HCT116 (cell line): Measurements from ENCODE around the gene PDP2. TPM values are rescaled to one million over a fixed set of nuclear protein-coding genes. Genes with fewer than 3 reads are reported as not detected.

Experiments used
- ATAC-seq: fragments of 200-7000 bp; cut with Tn5 transposase; 2 replicates; pipeline ENCODE4 v1.9.1; 2020; ENCODE audit warnings: mild to moderate bottlenecking, moderate library complexity
- BruUV-seq: library from RNA; stranded (reverse); fragments of 400-500 nt; replicated peaks from 2 replicates; lab custom pipeline; 2021; lab: Mats Ljungman, UMichigan
- CTCF ChIA-PET: fragments of 300-600 bp; sonication (Branson Sonifier 250); formaldehyde crosslinking; loops from one replicate; lab custom pipeline; 2021; ENCODE audit warnings: antibody characterized with exemption; lab: Charles Lee
- POLR2A ChIA-PET: fragments of 300-600, 350-600 bp; sonication (Branson Sonifier 250); formaldehyde crosslinking; loops from one replicate; lab custom pipeline; 2021; ENCODE audit warnings: antibody characterized with exemption; lab: Charles Lee
- RAD21 ChIA-PET, 2 experiments: fragments of 300-600 bp; sonication (Branson Sonifier 250); formaldehyde crosslinking; loops; one replicate each; lab custom pipeline; 2023; ENCODE audit warnings: low total read pairs in 2 of 2; ENCODE audit not compliant: uncharacterized antibody in 2 of 2, unreplicated experiment in 2 of 2, low non-redundant PET in 1 of 2; lab: Charles Lee
- DNase-seq: peaks from one replicate; pipeline ENCODE4 v3.0.0-alpha.2; 2010; ENCODE audit warnings: low read depth, low spot score
- H2AFZ ChIP-seq: fragments of 200-600 bp; shearing (Covaris generic), sonication (generic); 2 replicates; pipeline ENCODE4 v1.6.1; 2017; ENCODE audit warnings: low read depth, mixed run types, mixed read lengths, antibody characterized with exemption, low read length; ENCODE audit not compliant: poor library complexity, severe bottlenecking
- H3K27ac ChIP-seq: 2 replicates; pipeline ENCODE4 v1.5.1; 2012; ENCODE audit warnings: low read depth, low read length
- H3K27me3 ChIP-seq: fragments of 200-600 bp; sonication (generic); 2 replicates; pipeline ENCODE4 v1.6.1; 2016; ENCODE audit warnings: mixed run types, low read length, mixed read lengths; ENCODE audit not compliant: insufficient read depth
- H3K36me3 ChIP-seq, 2 experiments: fragments of 200-500 bp in 1 of 2; fragments of 200-600 bp in 1 of 2; sonication (Bioruptor generic) in 1 of 2; sonication (generic) in 1 of 2; 2 replicates each; pipeline versions ENCODE4 v1.5.1 to v1.6.1; 2014 to 2016; ENCODE audit warnings: low read length in 2 of 2, inconsistent platforms in 1 of 2, mixed read lengths in 1 of 2, mixed run types in 1 of 2; ENCODE audit not compliant: insufficient read depth in 2 of 2, control insufficient read depth in 1 of 2
- H3K4me1 ChIP-seq, 2 experiments: fragments of 200-600 bp in 1 of 2; sonication (generic) in 1 of 2; 2 replicates each; pipeline versions ENCODE4 v1.5.1 to v1.6.1; 2012 to 2017; ENCODE audit warnings: low read length in 2 of 2, inconsistent platforms in 1 of 2, mild to moderate bottlenecking in 1 of 2, mixed read lengths in 1 of 2, mixed run types in 1 of 2, moderate library complexity in 1 of 2; ENCODE audit not compliant: insufficient read depth in 2 of 2, control insufficient read depth in 1 of 2
- H3K4me2 ChIP-seq: fragments of 200-600 bp; sonication (generic); 2 replicates; pipeline ENCODE4 v1.6.1; 2017; ENCODE audit warnings: mixed run types, low read length, mixed read lengths
- H3K4me3 ChIP-seq, 2 experiments: fragments of 200-600 bp in 1 of 2; sonication (generic) in 1 of 2; replicated peaks in 1 of 2; 2 replicates each; pipeline ENCODE4 v1.5.1; 2011 to 2016; ENCODE audit warnings: low read length in 2 of 2, control low read depth in 1 of 2, low read depth in 1 of 2, mild to moderate bottlenecking in 1 of 2, mixed read lengths in 1 of 2, mixed run types in 1 of 2
- H3K79me2 ChIP-seq: fragments of 200-600 bp; sonication (generic); 2 replicates; pipeline ENCODE4 v1.6.1; 2017; ENCODE audit warnings: mild to moderate bottlenecking, mixed run types, low read length, moderate library complexity, mixed read lengths; ENCODE audit not compliant: insufficient read depth
- H3K9ac ChIP-seq: fragments of 200-600 bp; sonication (generic); 2 replicates; pipeline ENCODE4 v1.6.1; 2016; ENCODE audit warnings: low read length, mixed read lengths
- H3K9me2 ChIP-seq: fragments of 200-600 bp; sonication (generic), shearing (Covaris generic); 2 replicates; pipeline ENCODE4 v1.6.1; 2017; ENCODE audit warnings: mixed run types, mild to moderate bottlenecking, moderate library complexity; ENCODE audit not compliant: insufficient read depth
- H3K9me3 ChIP-seq, 2 experiments: fragments of 200-500 bp in 1 of 2; fragments of 200-600 bp in 1 of 2; sonication (Bioruptor generic) in 1 of 2; sonication (generic) in 1 of 2; 2 replicates each; pipeline ENCODE4 v1.6.1; 2014 to 2017; ENCODE audit warnings: low read length in 2 of 2, mixed read lengths in 2 of 2, inconsistent platforms in 1 of 2, low read depth in 1 of 2, mild to moderate bottlenecking in 1 of 2, mixed run types in 1 of 2, moderate library complexity in 1 of 2; ENCODE audit not compliant: control insufficient read depth in 1 of 2, insufficient read depth in 1 of 2
- H4K20me1 ChIP-seq: fragments of 200-600 bp; sonication (generic), shearing (Covaris generic); 2 replicates; pipeline ENCODE4 v1.6.1; 2017; ENCODE audit warnings: mixed run types, mild to moderate bottlenecking, moderate library complexity; ENCODE audit not compliant: insufficient read depth
- CEBPB ChIP-seq: IDR thresholded peaks from 2 replicates; pipeline ENCODE4 v1.6.1; 2012; ENCODE audit warnings: low read depth
- CTCF ChIP-seq, 3 experiments: fragments of 200-600 bp in 1 of 3; sonication (generic) in 1 of 3; IDR thresholded peaks in 2 of 3; conservative IDR thresholded peaks in 1 of 3; 2 replicates each; pipeline ENCODE4 v1.5.1; 2012 to 2017; ENCODE audit warnings: low read depth in 2 of 3, low read length in 2 of 3, antibody characterized with exemption in 1 of 3, borderline replicate concordance in 1 of 3, control low read depth in 1 of 3, mild to moderate bottlenecking in 1 of 3, mixed read lengths in 1 of 3, mixed run types in 1 of 3, moderate library complexity in 1 of 3; ENCODE audit not compliant: insufficient read depth in 1 of 3
- EGR1 ChIP-seq: IDR thresholded peaks from 2 replicates; pipeline ENCODE4 v1.6.1; 2012; ENCODE audit warnings: low read depth
- EZH2phosphoT487 ChIP-seq: fragments of 200-600 bp; IDR thresholded peaks from 2 replicates; pipeline ENCODE4 v1.6.1; 2018; ENCODE audit warnings: antibody characterized with exemption, borderline replicate concordance
- JUND ChIP-seq: IDR thresholded peaks from 2 replicates; pipeline ENCODE4 v1.6.1; 2012
- MAX ChIP-seq: IDR thresholded peaks from 2 replicates; pipeline ENCODE4 v1.6.1; 2012
- REST ChIP-seq: IDR thresholded peaks from 2 replicates; pipeline ENCODE4 v1.6.1; 2012; ENCODE audit warnings: low read depth
- SP1 ChIP-seq: IDR thresholded peaks from 2 replicates; pipeline ENCODE4 v1.6.1; 2012; ENCODE audit warnings: low read depth
- SRF ChIP-seq: IDR thresholded peaks from 2 replicates; pipeline ENCODE4 v1.6.1; 2012; ENCODE audit warnings: low read depth
- ZBTB33 ChIP-seq: IDR thresholded peaks from 2 replicates; pipeline ENCODE4 v1.6.1; 2011; ENCODE audit warnings: mild to moderate bottlenecking, low read length, moderate library complexity; ENCODE audit not compliant: insufficient replicate concordance; ENCODE audit errors: extremely low read depth
- ZNF274 ChIP-seq: fragments of 200-500 bp; sonication (Bioruptor generic); IDR thresholded peaks from 2 replicates; pipeline ENCODE4 v1.6.1; 2014; ENCODE audit warnings: mild to moderate bottlenecking, low read depth, low read length, inconsistent platforms
- intact Hi-C: fragments of 100-400 bp; cut with micrococcal nuclease; formaldehyde crosslinking; loops from 2 replicates; pipeline ENCODE4 v1.10.0; 2022
- total RNA-seq: library from RNA; stranded (reverse); gene quantifications from one replicate; pipeline ENCODE4 v1.2.1, GENCODE V29; 2021; ENCODE audit not compliant: unreplicated experiment

Gene PDP2
- total RNA-seq, 1 experiment from 2014 or later, result 19.9 TPM

- no peak overlapping the region for H3K9ac ChIP-seq
- ChIA-PET RAD21 (no interaction called here), CTCF (interaction anchor here (0.8 kb wide), 1 partner anchor 14 kb away, joined by 3 read pairs; no protein-coding TSS in a partner anchor), POLR2A (no interaction called here)
- H3K4me2 ChIP-seq, result no peak overlapping the region
- peaks cover 0 to 13% of the 10 kb centered on the region in 2 experiments; a peak in 2 of 4 replicates for H3K4me1 ChIP-seq
- H3K27me3 ChIP-seq, result no peaks in the 10 kb centered on the region
- DNase-seq (no peak), ATAC-seq (no peak)
- H3K4me3 ChIP-seq, result no peak overlapping the region
- no peaks in the 10 kb centered on the region for H3K79me2 ChIP-seq
- no peak overlapping the region for H2AFZ ChIP-seq
- no TSS peak for BruUV-seq
- no peaks in the 10 kb centered on the region for H3K36me3 ChIP-seq
- H3K27ac ChIP-seq, result no peak overlapping the region
- TF ChIP-seq MAX (no peak), EGR1 (no peak), REST (no peak), JUND (no peak), EZH2phosphoT487 (no peak), CTCF (IDR thresholded peaks at IDR 0.05 in 2 of 3, conservative IDR thresholded peaks at IDR 0.05 in 1 of 3; ENCODE audit: borderline replicate concordance in 1 of 3, insufficient read depth in 1 of 3, low read depth in 2 of 3, low read length in 2 of 3) (no peak), ZNF274 (no peak), ZBTB33 (no peak), SP1 (no peak), SRF (no peak), CEBPB (no peak)
- H3K9me3 ChIP-seq, result no peaks in the 10 kb centered on the region
- no peaks in the 10 kb centered on the region for H4K20me1 ChIP-seq
- intact Hi-C loops, result no loop called here
- no peaks in the 10 kb centered on the region for H3K9me2 ChIP-seq
Measured at GRCh38 chr16:66914541-66914940, 34.2 kb downstream of the PDP2 start.
